Breast epithelium (tissue), 4 donors: ENCODE measurements around the gene HIPK2. TPM values are rescaled to one million over a fixed set of nuclear protein-coding genes. Genes with fewer than 3 reads are reported as not detected.

ENCODE experiments used
- DNase-seq, 2 donors: peaks; one replicate each; pipeline ENCODE4 v3.0.0-alpha.2; 2019; ENCODE audit warnings: low spot score in 2 of 2
- H3K27ac ChIP-seq, 2 donors: fragments of 200-600 bp; sonication (generic) in 1 of 2; one replicate each; pipeline ENCODE4 v1.5.1; 2016 to 2019; ENCODE audit warnings: mild to moderate bottlenecking in 1 of 2
- H3K27me3 ChIP-seq, 2 donors: fragments of 200-600 bp; sonication (generic) in 1 of 2; one replicate each; pipeline versions ENCODE4 v1.5.1 to v1.6.0; 2017 to 2019; ENCODE audit warnings: control low read depth in 1 of 2, mild to moderate bottlenecking in 1 of 2
- H3K36me3 ChIP-seq: fragments of 200-600 bp; one replicate; pipeline ENCODE4 v1.5.1; 2019
- H3K4me1 ChIP-seq, 2 donors: fragments of 200-600 bp; sonication (generic); one replicate each; pipeline ENCODE4 v1.5.1; 2016 to 2019; ENCODE audit warnings: control low read depth in 1 of 2
- H3K4me3 ChIP-seq, 3 donors: fragments of 200-600 bp; sonication (generic); 1 replicate in 2 of 3; 2 replicates in 1 of 3; pipeline ENCODE4 v1.5.1; 2016 to 2019; ENCODE audit warnings: mild to moderate bottlenecking in 3 of 3, moderate library complexity in 2 of 3
- H3K9me3 ChIP-seq, 2 donors: fragments of 200-600 bp; sonication (generic) in 1 of 2; one replicate each; pipeline ENCODE4 v1.5.1; 2016 to 2019; ENCODE audit warnings: control low read depth in 1 of 2
- CTCF ChIP-seq, 3 donors: fragments of 450-650 bp; IDR thresholded peaks; one replicate each; pipeline ENCODE4 v1.5.1; 2016 to 2017; ENCODE audit warnings: antibody characterized with exemption in 3 of 3, mild to moderate bottlenecking in 3 of 3, moderate library complexity in 3 of 3
- POLR2A ChIP-seq: fragments of 450-650 bp; IDR thresholded peaks from one replicate; pipeline ENCODE4 v1.6.1; 2016; ENCODE audit warnings: antibody characterized with exemption, mild to moderate bottlenecking, moderate library complexity
- POLR2AphosphoS5 ChIP-seq, 3 donors: sonication (generic); formaldehyde crosslinking; IDR thresholded peaks; one replicate each; pipeline ENCODE4 v1.6.1; 2017; ENCODE audit warnings: antibody characterized with exemption in 3 of 3
- intact Hi-C: fragments of 100-400 bp; cut with DNase I; formaldehyde crosslinking; loops from one replicate; pipeline ENCODE4 v1.15.1; 2023; ENCODE audit warnings: low total_unique reads
- total RNA-seq, 3 donors: library from RNA; depleted of rRNA; stranded (reverse); fragments of >200 nt; gene quantifications; one replicate each; pipeline ENCODE4 v1.1.0, GENCODE V29; 2016

The HIPK2 gene
- total RNA-seq, 3 donors from 2014 or later, result 26.4 to 31.8 (median 31.1) TPM

- Histone ChIP-seq H3K4me3 (no peak overlapping the region), H3K27ac (no peak overlapping the region), H3K36me3 (no peaks in the 10 kb centered on the region), H3K4me1 (no peaks in the 10 kb centered on the region), H3K27me3 (no peaks in the 10 kb centered on the region), H3K9me3 (no peaks in the 10 kb centered on the region)
- peak in 1 of 2 donors; percentile 43 for DNase-seq
- intact Hi-C loops, result no loop called here
- TF ChIP-seq POLR2AphosphoS5 (IDR thresholded peaks at IDR 0.05) (no peak), POLR2A (no peak), CTCF (IDR thresholded peaks at IDR 0.05) (no peak)
Observed at GRCh38 chr7:139541600-139542307, 236.0 kb downstream of the HIPK2 start.

GRCh38 chr7:139540203-139540602 lies 237.6 kb downstream of the HIPK2 start:
- H3K27ac ChIP-seq, result no peak overlapping the region
- DNase-seq, result no peak
- H3K4me1 ChIP-seq, result no peaks in the 10 kb centered on the region
- no peaks in the 10 kb centered on the region for H3K27me3 ChIP-seq
- intact Hi-C loops, result no loop called here
- H3K4me3 ChIP-seq, result no peak overlapping the region
- TF ChIP-seq POLR2AphosphoS5 (IDR thresholded peaks at IDR 0.05) (no peak), CTCF (IDR thresholded peaks at IDR 0.05) (no peak), POLR2A (no peak)
- H3K36me3 ChIP-seq, result no peaks in the 10 kb centered on the region
- no peaks in the 10 kb centered on the region for H3K9me3 ChIP-seq

DNA sequence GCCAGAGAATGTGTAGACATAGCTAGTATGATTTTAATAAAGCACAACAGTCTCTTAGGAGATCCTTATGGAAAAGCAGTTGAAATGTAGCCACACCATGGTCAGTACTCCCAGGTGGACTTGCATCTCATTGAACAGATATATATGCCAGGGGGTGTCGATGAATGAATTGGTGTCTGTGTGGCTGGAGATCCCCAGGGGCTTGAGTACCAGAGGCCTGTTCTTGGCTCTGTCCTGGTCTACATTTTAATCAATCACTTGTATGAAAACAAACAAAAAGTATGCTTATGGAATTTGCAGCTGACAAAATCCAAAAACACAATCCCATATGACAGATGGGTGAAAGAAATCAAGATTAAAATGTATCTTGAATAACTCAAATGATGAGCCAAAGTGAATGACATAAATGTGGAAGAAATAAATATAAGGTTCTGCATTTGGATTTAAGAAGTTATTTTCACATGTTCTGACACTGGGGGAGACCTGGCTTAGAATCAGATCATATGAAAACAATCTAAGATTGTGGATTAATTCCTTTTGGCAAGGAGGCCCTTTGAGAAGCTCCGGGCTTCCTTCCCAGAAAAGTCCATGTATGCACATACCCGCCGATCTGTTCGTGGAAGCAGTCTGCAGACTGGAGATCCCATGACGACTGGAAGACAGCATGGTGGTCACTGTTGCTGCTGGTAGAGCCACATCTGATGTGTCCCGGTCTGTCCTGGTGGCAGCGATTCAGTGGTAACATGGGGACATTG lies 238.7 kb downstream of the HIPK2 start:
- intact Hi-C loops, result no loop called here

DNA sequence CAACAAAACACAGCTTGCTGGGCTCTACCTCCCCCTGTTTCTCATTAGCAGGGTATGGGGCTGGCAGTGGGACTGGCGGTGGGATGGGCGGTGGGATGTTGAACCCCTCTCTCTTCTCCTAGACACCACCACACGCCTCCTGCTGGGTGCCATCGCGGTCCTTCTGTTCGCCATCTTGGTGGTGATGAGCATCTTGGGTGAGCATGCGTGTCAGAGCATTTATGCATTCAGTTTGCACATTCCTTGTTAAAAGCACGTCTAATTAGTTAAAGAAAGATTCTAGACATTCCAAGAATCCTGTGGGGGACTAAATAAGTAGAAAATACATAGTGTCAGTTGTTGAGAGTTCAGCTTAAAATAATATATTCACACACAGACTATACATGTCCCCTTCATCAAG lies 241.6 kb downstream of the HIPK2 start:
- H3K27me3 ChIP-seq, result no peaks in the 10 kb centered on the region
- H3K36me3 ChIP-seq, result no peaks in the 10 kb centered on the region
- intact Hi-C loops, result no loop called here
- H3K9me3 ChIP-seq, result no peaks in the 10 kb centered on the region
- H3K4me1 ChIP-seq, result no peaks in the 10 kb centered on the region
- DNase-seq, result no peak
- TF ChIP-seq POLR2AphosphoS5 (IDR thresholded peaks at IDR 0.05) (no peak), POLR2A (no peak), CTCF (IDR thresholded peaks at IDR 0.05) (no peak)
- H3K27ac ChIP-seq, result no peak overlapping the region
- H3K4me3 ChIP-seq, result no peak overlapping the region

More for the DNA sequence above, 238.7 kb downstream of the HIPK2 start:
- TF ChIP-seq POLR2AphosphoS5 (IDR thresholded peaks at IDR 0.05) (no peak), CTCF (IDR thresholded peaks at IDR 0.05) (no peak), POLR2A (no peak)
- Histone ChIP-seq H3K4me3 (no peak overlapping the region), H3K27ac (no peak overlapping the region), H3K27me3 (no peaks in the 10 kb centered on the region), H3K4me1 (no peaks in the 10 kb centered on the region), H3K9me3 (no peaks in the 10 kb centered on the region), H3K36me3 (no peaks in the 10 kb centered on the region)
- DNase-seq, result no peak

GRCh38 chr7:139534966-139535651 lies 242.7 kb downstream of the HIPK2 start:
- DNase-seq, result no peak
- Histone ChIP-seq H3K9me3 (no peaks in the 10 kb centered on the region), H3K27me3 (no peaks in the 10 kb centered on the region), H3K27ac (no peak overlapping the region), H3K36me3 (no peaks in the 10 kb centered on the region), H3K4me3 (no peak overlapping the region), H3K4me1 (no peaks in the 10 kb centered on the region)
- no peak for TF ChIP-seq POLR2AphosphoS5 (IDR thresholded peaks at IDR 0.05)
- no peak for TF ChIP-seq CTCF (IDR thresholded peaks at IDR 0.05)
- TF ChIP-seq POLR2A, result no peak
- intact Hi-C loops, result no loop called here
